HG03175 (cell line): Measurements from ENCODE around the gene GARIN5A.
"Not testable (repeated sequence)": the region's sequence is repeated elsewhere in the genome, so short reads cannot be mapped to it uniquely, and the experiment has no call there.

Experiments used
- ATAC-seq: cut with Tn5 transposase; IDR thresholded peaks from one replicate; pipeline ENCODE4 v1.9.1; 2021; ENCODE audit warnings: mild to moderate bottlenecking, moderate library complexity; ENCODE audit not compliant: unreplicated experiment

GARIN5A gene

GRCh38 chr19:50489461-50490011, 12.9 kb upstream of the GARIN5A start:
- no peak for ATAC-seq

GRCh38 chr19:50488389-50489194, 11.9 kb upstream of the GARIN5A start:
- ATAC-seq: no peak

GRCh38 chr19:50486823-50487515, 10.3 kb upstream of the GARIN5A start:
- ATAC-seq: no peak

- ATAC-seq: no peak
Measured at GRCh38 chr19:50485284-50485955, 8.8 kb upstream of the GARIN5A start.

- ATAC-seq: no peak
Measured at GRCh38 chr19:50482916-50483315, 6.3 kb upstream of the GARIN5A start.

GRCh38 chr19:50482271-50482855, 5.7 kb upstream of the GARIN5A start:
- no peak for ATAC-seq

GRCh38 chr19:50481351-50482149, 4.9 kb upstream of the GARIN5A start:
- ATAC-seq: no peak

GRCh38 chr19:50480281-50481111, 3.8 kb upstream of the GARIN5A start:
- ATAC-seq: no peak

- no peak for ATAC-seq
Measured at GRCh38 chr19:50479761-50480251, 3.2 kb upstream of the GARIN5A start.

GRCh38 chr19:50478901-50479715, 2.5 kb upstream of the GARIN5A start:
- ATAC-seq: no peak

GRCh38 chr19:50477751-50478515, 1.3 kb upstream of the GARIN5A start:
- ATAC-seq: no peak

GRCh38 chr19:50476907-50477238, 225 bp upstream of the GARIN5A start:
- no peak for ATAC-seq

GRCh38 chr19:50475736-50476223, 868 bp downstream of the GARIN5A start:
- ATAC-seq: no peak

GRCh38 chr19:50475101-50475568, 1.5 kb downstream of the GARIN5A start:
- ATAC-seq: no peak

- ATAC-seq: not testable (repeated sequence)
Measured at GRCh38 chr19:50473336-50473735, 3.3 kb downstream of the GARIN5A start.

- ATAC-seq: no peak
Measured at GRCh38 chr19:50468818-50469217, 7.8 kb downstream of the GARIN5A start.

- no peak for ATAC-seq
Measured at GRCh38 chr19:50467566-50467965, 9.1 kb downstream of the GARIN5A start.

GRCh38 chr19:50466706-50467039, 10.0 kb downstream of the GARIN5A start:
- ATAC-seq: no peak
